Fibroblast of gingiva (primary cell): Measurements from ENCODE around the gene SAMHD1.
"Not testable (repeated sequence)": the region's sequence is repeated elsewhere in the genome, so short reads cannot be mapped to it uniquely, and the experiment has no call there.

Experiments used
- DNase-seq: peaks from one replicate; pipeline ENCODE4 v3.0.0-alpha.2; 2011; ENCODE audit warnings: low read depth

SAMHD1 gene

DNA sequence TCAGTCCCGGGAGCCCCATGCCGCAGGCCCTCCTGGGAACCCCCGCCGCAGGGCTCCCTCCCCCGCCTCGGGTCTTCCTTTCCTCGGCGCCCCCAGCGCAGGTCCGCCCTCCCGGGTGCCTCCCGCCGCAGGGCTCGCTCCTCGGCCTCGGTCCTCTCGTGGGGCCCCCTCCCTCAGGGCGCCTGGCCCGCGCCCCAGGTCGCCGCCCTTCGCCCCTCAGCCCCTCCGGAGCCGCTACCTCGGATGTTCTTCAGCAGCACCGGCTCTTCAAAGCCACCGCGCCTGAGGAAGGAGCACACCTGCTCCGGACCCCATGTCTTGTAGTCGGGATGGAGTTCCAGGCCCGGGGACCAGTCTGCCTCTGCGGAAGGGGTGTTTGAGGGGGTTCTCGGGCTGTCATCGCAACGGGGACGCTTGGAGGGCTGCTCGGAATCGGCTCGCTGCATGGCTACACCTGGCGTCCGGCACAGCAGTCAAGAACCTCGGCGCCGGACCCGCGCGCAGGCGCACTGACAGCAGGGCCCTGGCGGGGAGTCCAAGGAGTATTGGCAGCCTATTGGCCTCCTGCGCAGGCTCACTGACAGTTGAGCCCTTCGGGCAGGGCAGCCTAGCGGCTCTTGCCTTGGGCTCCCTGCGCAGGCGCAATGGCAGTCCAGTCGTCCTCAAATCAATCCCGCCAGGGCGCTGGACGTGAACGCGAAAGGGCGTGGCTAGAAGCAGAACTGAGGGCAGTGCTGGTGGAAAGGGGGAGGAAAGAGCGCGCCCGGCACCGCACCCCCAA is at the start of gene SAMHD1:
Gene SAMHD1 (minus strand): TSS at position 511 of the 781 bp plus-strand sequence. CDS start 65 bp downstream, at position 446.
- DNase-seq, result peak; percentile 98

DNA sequence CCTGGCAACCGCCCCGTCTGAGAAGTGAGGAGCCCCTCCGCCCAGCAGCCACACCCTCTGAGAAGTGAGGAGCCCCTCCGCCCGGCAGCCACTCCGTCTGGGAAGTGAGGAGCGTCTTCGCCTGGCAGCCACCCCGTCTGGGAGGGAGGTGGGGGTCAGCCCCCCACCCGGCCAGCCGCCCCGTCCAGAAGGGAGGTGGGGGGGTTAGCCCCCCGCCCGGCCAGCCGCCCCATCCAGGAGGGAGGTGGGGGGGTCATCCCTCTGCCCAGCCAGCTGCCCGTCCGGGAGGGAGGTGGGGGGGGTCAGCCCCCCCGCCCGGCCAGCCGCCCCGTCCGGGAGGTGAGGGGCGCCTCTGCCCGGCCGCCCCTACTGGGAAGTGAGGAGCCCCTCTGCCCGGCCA is 48.7 kb upstream of the SAMHD1 start:
- DNase-seq, result not testable (repeated sequence)

GRCh38 chr20:36998652-36999051 is 47.1 kb upstream of the SAMHD1 start:
- DNase-seq, result no peak

- DNase-seq, result no peak
Observed at GRCh38 chr20:36997121-36997520, 45.6 kb upstream of the SAMHD1 start.

DNA sequence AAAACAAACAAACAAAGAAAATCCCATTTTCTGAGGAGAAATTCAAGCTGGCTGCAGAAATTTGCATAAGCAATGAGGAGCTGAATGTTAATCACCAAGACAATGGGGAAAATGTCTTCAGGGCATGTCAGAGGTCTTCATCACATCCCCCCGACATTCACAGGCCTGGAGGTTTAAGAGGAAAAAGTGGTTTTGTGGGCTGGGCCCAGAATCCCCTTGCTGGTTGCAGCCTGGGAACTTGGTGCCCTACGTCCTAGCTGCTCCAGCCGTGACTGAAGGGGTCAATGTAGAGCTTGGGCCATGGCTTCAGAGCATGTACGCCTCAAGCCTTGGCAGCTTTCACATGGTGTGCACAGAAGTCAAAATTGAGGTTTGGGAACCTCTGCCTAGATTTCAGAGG is 42.7 kb upstream of the SAMHD1 start:
- DNase-seq, result not testable (repeated sequence)

DNA sequence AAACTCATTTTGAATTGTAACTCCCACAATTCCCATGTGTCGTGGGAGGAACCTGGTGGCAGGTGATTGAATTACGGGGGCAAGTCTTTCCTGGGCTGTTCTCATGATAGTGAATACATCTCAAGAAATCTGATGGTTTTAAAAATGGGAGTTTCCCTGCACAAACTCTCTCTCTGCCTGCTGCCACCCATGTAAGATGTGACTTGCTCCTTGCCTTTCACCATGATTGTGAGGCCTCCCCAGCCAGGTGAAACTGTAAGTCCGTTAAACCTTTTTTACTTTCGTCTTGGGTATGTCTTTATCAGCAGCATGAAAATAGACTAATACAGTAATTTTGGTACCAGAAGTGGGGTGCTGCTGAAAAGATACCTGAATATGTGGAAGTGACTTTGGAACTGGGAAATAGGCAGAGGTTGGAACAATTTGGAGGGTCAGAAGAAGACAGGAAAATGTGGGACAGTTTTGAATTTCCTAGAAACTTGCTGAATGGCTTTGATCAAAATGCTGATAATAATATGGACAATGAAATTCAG is 41.4 kb upstream of the SAMHD1 start:
- DNase-seq, result no peak

DNA sequence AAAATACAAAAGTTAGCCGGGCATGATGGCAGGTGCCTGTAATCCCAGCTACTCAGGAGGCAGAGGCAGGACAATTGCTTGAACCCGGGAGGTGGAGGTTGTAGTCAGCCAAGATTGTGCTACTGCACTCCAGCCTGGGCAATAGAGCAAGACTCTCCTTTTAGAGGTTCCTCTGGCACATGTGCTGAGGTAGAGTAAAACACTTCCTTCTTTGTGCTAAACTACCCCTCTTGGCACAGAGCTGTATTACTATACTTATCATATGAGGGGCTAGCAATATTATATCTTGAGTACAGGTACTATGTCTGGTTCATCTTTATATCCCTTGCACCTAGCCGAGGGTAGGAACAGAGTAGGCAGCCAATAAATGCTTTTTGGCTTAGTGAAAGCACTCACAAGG is 40.2 kb upstream of the SAMHD1 start:
- DNase-seq, result no peak

- DNase-seq, result no peak
Observed at GRCh38 chr20:36989797-36990196, 38.3 kb upstream of the SAMHD1 start.

DNA sequence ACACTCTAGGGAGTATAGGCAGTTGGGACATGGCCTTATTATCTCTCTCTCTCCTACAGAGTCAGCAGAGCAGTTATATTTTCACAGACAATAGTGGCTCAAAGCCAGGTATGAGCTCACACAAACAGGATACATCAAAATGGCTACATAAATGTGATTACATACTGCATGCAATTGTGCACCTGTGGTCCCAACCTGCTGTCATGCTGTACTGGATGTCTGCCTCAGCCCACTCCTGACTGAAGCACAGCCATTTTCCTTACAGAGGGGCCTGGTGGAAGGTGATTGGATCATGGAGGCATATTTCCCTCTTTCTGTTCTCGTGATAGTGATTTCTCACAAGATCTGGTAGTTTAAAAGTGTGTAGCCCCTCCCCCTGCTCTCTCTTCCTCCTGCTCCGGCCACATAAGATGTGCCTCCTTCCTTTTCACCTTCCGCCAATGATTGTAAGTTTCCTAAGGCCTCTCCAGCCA is 37.0 kb upstream of the SAMHD1 start:
- no peak for DNase-seq

GRCh38 chr20:36984257-36984638 is 32.7 kb upstream of the SAMHD1 start:
- no peak for DNase-seq

GRCh38 chr20:36975099-36975818 is 23.8 kb upstream of the SAMHD1 start:
- no peak for DNase-seq

DNA sequence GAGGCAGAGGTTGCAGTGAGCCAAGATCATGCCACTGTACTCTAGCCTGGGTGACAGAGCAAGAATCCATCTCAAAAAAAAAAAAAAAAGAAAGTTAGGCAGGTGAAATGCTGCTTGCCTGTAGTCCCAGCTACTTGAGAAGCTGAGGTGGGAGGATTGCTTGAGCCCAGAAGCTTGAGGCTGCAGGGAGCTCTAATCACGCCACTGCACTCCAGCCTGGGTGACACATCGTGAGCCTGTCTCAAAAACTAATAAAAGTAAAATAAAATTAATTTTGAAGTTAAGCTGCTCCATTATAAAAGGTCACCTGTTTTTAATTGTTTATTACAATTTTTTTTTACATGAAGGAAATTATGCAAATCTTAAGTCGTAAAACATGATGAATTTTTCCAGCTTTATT is 23.2 kb upstream of the SAMHD1 start:
- no peak for DNase-seq

- DNase-seq, result no peak
Observed at GRCh38 chr20:36971103-36971502, 19.6 kb upstream of the SAMHD1 start.

GRCh38 chr20:36969478-36970186 is 18.1 kb upstream of the SAMHD1 start:
- DNase-seq, result no peak

- DNase-seq, result no peak
Observed at GRCh38 chr20:36969051-36969450, 17.5 kb upstream of the SAMHD1 start.

DNA sequence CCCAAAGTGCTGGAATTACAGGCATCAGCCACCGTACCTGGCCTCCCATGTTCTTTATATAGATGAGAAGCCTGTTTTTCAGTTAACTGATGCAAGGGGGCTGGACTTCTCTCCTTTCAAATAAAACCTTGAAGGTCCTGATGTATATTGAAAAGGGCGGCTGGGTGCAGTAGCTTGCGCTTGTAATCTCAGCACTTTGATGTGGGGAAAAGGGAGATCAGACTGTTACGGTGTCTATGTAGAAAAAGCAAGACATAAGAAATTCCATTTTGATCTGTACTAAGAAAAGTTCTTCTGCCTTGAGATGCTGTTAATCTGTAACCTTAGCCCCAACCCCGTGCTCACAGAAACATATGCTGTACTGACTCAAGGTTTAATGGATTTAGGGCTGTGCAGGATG is 16.1 kb upstream of the SAMHD1 start:
- DNase-seq, result no peak

DNA sequence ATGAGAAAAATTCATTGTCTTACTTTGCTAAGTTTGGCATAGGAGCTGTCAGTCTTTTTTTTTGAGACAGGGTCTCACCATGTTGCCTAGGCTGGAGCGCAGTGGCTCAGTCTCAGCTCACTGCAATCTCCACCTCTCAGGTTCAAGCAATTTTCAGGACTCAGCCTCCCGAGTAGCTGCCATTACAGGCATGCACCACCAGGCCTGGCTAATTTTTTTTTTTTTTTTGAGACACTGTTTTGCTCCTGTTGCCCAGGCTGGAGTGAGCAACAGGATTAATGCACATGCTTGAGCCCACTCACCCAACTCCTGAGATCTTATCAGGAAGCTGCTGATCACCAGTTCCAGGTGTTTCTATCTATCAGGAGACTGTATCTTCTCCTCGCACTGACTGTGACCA is 15.5 kb upstream of the SAMHD1 start:
- DNase-seq, result not testable (repeated sequence)

GRCh38 chr20:36962354-36962941 is 10.9 kb upstream of the SAMHD1 start:
- DNase-seq, result not testable (repeated sequence)

DNA sequence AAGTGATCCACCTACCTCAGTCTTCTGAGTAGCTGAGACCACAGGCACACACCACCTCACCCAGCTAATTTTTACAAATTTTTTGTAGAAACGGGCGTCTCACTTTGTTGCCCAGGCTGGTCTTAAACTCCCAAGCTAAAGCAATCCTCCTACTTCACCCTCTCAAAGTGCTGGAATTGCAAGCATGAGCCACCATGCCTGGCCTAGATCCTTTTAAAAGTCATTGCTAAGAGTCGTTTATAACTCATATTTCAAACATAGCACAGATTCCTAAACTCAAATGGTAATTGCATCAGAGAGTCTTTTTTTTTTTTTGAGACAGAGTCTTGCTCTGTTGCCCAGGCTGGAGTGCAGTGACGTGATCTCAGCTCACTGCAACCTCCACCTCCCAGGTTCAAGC is 7.7 kb upstream of the SAMHD1 start:
- DNase-seq, result peak; percentile 36

DNA sequence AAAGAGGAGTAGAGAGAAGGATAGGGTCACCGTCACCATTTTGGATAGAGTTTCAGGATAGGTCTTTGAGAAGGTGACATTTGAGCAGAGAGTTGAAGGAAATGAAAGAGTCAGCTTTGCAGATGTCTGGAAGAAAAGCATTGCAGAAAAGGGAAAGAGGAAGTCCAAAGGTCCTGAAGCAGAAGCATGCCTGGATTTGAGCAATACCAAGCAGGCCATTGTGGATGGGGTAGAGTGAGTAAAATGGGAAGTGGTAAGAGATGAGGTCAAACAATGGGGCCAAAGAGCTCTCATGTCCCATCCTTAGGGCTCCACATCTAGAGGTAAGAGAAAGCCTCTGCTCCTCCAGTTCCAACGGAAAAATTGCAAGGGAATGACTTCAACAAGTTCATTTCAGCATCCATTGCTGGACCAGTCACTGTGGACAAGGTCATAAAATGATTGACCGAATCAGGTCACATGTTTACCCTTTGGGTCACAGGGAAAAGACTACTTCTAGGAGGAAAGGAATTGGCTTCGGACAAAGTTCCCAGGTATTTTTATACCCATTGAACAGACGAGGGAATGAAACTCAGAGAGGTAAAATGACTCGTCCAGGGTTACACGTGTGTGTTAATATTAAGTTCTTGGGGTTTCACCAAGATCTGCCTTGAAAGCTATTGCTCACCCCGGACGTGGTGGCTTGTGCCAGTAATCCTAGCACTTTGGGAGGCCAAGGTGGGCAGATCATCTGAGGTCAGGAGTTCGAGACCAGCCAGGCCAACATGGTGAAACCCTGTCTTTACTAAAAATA is 6.6 kb upstream of the SAMHD1 start:
- no peak for DNase-seq

- no peak for DNase-seq
Observed at GRCh38 chr20:36956674-36957073, 5.2 kb upstream of the SAMHD1 start.
